Spleen (tissue), 11 donors: ENCODE measurements around the gene MAP4K4. TPM values are rescaled to one million over a fixed set of nuclear protein-coding genes. Genes with fewer than 3 reads are reported as not detected.

Experiments used
- DNase-seq: peaks from one replicate; pipeline ENCODE4 v3.0.0-alpha.2; 2020
- H3K27ac ChIP-seq, 8 donors: fragments of 200-600 bp; sonication (generic) in 7 of 8; 1 replicate in 4 of 8; 2 replicates in 4 of 8; pipeline versions ENCODE4 v1.5.0 to v1.8.0; 2016 to 2021; ENCODE audit warnings: inconsistent platforms in 4 of 8, mild to moderate bottlenecking in 4 of 8, moderate library complexity in 1 of 8
- H3K27me3 ChIP-seq, 7 donors: fragments of 200-600 bp; sonication (generic) in 6 of 7; replicated peaks in 1 of 7; 1 replicate in 4 of 7; 2 replicates in 3 of 7; pipeline versions ENCODE4 v1.5.0 to v1.8.0; 2016 to 2021; ENCODE audit warnings: inconsistent platforms in 3 of 7, mild to moderate bottlenecking in 1 of 7
- H3K36me3 ChIP-seq, 6 donors: fragments of 200-600 bp; sonication (generic) in 5 of 6; 1 replicate in 4 of 6; 2 replicates in 2 of 6; pipeline versions ENCODE4 v1.5.0 to v1.8.0; 2016 to 2021; ENCODE audit warnings: inconsistent platforms in 2 of 6
- H3K4me1 ChIP-seq, 6 donors: fragments of 200-600 bp; sonication (generic) in 5 of 6; 1 replicate in 3 of 6; 2 replicates in 3 of 6; pipeline versions ENCODE4 v1.5.0 to v1.8.0; 2016 to 2021; ENCODE audit warnings: inconsistent platforms in 3 of 6
- H3K4me3 ChIP-seq, 8 donors: fragments of 200-600 bp; sonication (generic) in 7 of 8; 1 replicate in 4 of 8; 2 replicates in 4 of 8; pipeline versions ENCODE4 v1.5.0 to v1.8.0; 2016 to 2021; ENCODE audit warnings: inconsistent platforms in 4 of 8, mild to moderate bottlenecking in 4 of 8, moderate library complexity in 2 of 8
- H3K9me3 ChIP-seq, 8 donors: fragments of 200-600 bp; sonication (generic) in 7 of 8; 1 replicate in 4 of 8; 2 replicates in 4 of 8; pipeline versions ENCODE4 v1.5.0 to v1.8.0; 2016 to 2021; ENCODE audit warnings: inconsistent platforms in 4 of 8
- POLR2A ChIP-seq, 3 donors: fragments of 450-650 bp; IDR thresholded peaks; one replicate each; pipeline ENCODE4 v1.5.1; 2017; ENCODE audit warnings: antibody characterized with exemption in 3 of 3, mild to moderate bottlenecking in 1 of 3
- POLR2AphosphoS5 ChIP-seq, 3 donors: sonication (generic); formaldehyde crosslinking; IDR thresholded peaks; one replicate each; pipeline ENCODE4 v1.5.1; 2017; ENCODE audit warnings: antibody characterized with exemption in 3 of 3
- WGBS, 5 donors: extraction: QIAGEN DNeasy Blood & Tissue Kit in 3 of 5; methylation state at CpG; one replicate each; pipeline versions ENCODE4 v1.1.5 to v1.1.7; 2013 to 2018; 5-methylcytosine and 5-hydroxymethylcytosine counted together
- intact Hi-C: fragments of 100-400 bp; cut with DNase I; formaldehyde crosslinking; loops from one replicate; pipeline ENCODE4 v1.15.0; 2023; ENCODE audit warnings: low total_unique reads
- polyA plus RNA-seq, 3 donors: library from polyadenylated mRNA; stranded (reverse); fragments of 200-250 nt; gene quantifications; one replicate each; pipeline ENCODE4 v1.2.1, GENCODE V29; 2013
- total RNA-seq, 7 donors: library from RNA; depleted of rRNA in 3 of 7; stranded (reverse); fragments of >200 nt in 3 of 7; fragmentation: NEBNext Ultra II Directional in 4 of 7; extraction: Animal tissue kit (Norgen Biotek cat#: 25700) in 4 of 7; gene quantifications; one replicate each; pipeline versions ENCODE4 v1.1.0 to v1.2.1, GENCODE V29; 2016 to 2021
- TF ChIP-seq, protein P1 (sequence below), 11 experiments: fragments of 200-600 bp in 7 of 11; fragments of 450-650 bp in 4 of 11; sonication (generic) in 4 of 11; IDR thresholded peaks in 8 of 11; conservative IDR thresholded peaks in 3 of 11; 1 replicate in 7 of 11; 2 replicates in 4 of 11; pipeline versions ENCODE4 v1.4.0 to v1.8.0; 2016 to 2021; ENCODE audit warnings: antibody characterized with exemption in 11 of 11, inconsistent platforms in 4 of 11, mild to moderate bottlenecking in 1 of 11
- donor health status: healthy with polysubstance abuse.
- donor health status: DM: no; HTN: no; CAD: no; lungs with moderate emphysema.
- donor health status: DM: no; HTN: no; CAD: no.
- donor health status: Bipolar disorder and iron deficiency.
- donor health status: healthy.
- donor health status: DM: no; HTN: no; CAD: no.
- donor health status: DM: yes; HTN: yes; CAD: no.

The MAP4K4 gene
- total and polyA plus RNA-seq, 10 donors: 16.7 to 108 (median 71.7) TPM

GRCh38 chr2:101759162-101759561 lies 61.7 kb downstream of the MAP4K4 start:
- H3K4me1 ChIP-seq: peaks cover 24 to 84% (median 66%) of the 10 kb centered on the region in 6 donors
- intact Hi-C loops: loop anchor here (10.0 kb wide), 1 partner anchor 56 kb away; no protein-coding TSS in a partner anchor
- no peak for DNase-seq
- no peaks in the 10 kb centered on the region for H3K27me3 ChIP-seq
- no peak overlapping the region for H3K4me3 ChIP-seq
- 64 to 75% (median 74%) methylated on average over 2 of the region's 2 CpGs for WGBS, 5 donors
- peak overlapping the region in 1 of 8 donors; percentile 26 for H3K27ac ChIP-seq
- TF ChIP-seq POLR2A (IDR thresholded peaks at IDR 0.05) (no peak), POLR2AphosphoS5 (IDR thresholded peaks at IDR 0.05) (no peak)
- TF ChIP-seq, protein P1, sequence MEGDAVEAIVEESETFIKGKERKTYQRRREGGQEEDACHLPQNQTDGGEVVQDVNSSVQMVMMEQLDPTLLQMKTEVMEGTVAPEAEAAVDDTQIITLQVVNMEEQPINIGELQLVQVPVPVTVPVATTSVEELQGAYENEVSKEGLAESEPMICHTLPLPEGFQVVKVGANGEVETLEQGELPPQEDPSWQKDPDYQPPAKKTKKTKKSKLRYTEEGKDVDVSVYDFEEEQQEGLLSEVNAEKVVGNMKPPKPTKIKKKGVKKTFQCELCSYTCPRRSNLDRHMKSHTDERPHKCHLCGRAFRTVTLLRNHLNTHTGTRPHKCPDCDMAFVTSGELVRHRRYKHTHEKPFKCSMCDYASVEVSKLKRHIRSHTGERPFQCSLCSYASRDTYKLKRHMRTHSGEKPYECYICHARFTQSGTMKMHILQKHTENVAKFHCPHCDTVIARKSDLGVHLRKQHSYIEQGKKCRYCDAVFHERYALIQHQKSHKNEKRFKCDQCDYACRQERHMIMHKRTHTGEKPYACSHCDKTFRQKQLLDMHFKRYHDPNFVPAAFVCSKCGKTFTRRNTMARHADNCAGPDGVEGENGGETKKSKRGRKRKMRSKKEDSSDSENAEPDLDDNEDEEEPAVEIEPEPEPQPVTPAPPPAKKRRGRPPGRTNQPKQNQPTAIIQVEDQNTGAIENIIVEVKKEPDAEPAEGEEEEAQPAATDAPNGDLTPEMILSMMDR (IDR thresholded peaks at IDR 0.05 in 8 of 11, conservative IDR thresholded peaks at IDR 0.05 in 3 of 11): no peak
- H3K36me3 ChIP-seq: no peaks in the 10 kb centered on the region
- H3K9me3 ChIP-seq: no peaks in the 10 kb centered on the region

- Histone ChIP-seq H3K36me3 (no peaks in the 10 kb centered on the region), H3K27me3 (no peaks in the 10 kb centered on the region), H3K27ac (peak overlapping the region in 4 of 8 donors; percentile 8 to 46 (median 32)), H3K4me1 (peaks cover 33 to 84% (median 73%) of the 10 kb centered on the region in 6 donors), H3K9me3 (no peaks in the 10 kb centered on the region), H3K4me3 (no peak overlapping the region)
- 62 to 76% (median 73%) methylated on average over 4 of the region's 4 CpGs for WGBS, 5 donors
- DNase-seq: no peak
- intact Hi-C loops: no loop called here
- TF ChIP-seq, protein P1 (IDR thresholded peaks at IDR 0.05 in 8 of 11, conservative IDR thresholded peaks at IDR 0.05 in 3 of 11): no peak
- TF ChIP-seq POLR2AphosphoS5 (IDR thresholded peaks at IDR 0.05): no peak
- no peak for TF ChIP-seq POLR2A (IDR thresholded peaks at IDR 0.05)
Measured at GRCh38 chr2:101762451-101763171, 65.1 kb downstream of the MAP4K4 start.

- intact Hi-C loops: no loop called here
- Histone ChIP-seq H3K4me1 (peaks cover 35 to 84% (median 73%) of the 10 kb centered on the region in 6 donors), H3K27ac (peak overlapping the region in 3 of 8 donors; percentile 20 to 46 (median 24)), H3K9me3 (no peaks in the 10 kb centered on the region), H3K36me3 (no peaks in the 10 kb centered on the region), H3K27me3 (no peaks in the 10 kb centered on the region), H3K4me3 (no peak overlapping the region)
- TF ChIP-seq POLR2A (IDR thresholded peaks at IDR 0.05) (no peak), POLR2AphosphoS5 (IDR thresholded peaks at IDR 0.05) (no peak)
- TF ChIP-seq, protein P1 (IDR thresholded peaks at IDR 0.05 in 8 of 11, conservative IDR thresholded peaks at IDR 0.05 in 3 of 11): no peak
- DNase-seq: no peak
- 59 to 80% (median 73%) methylated on average over 5 of the region's 5 CpGs for WGBS, 5 donors
Measured at GRCh38 chr2:101763496-101764333, 66.2 kb downstream of the MAP4K4 start.

DNA sequence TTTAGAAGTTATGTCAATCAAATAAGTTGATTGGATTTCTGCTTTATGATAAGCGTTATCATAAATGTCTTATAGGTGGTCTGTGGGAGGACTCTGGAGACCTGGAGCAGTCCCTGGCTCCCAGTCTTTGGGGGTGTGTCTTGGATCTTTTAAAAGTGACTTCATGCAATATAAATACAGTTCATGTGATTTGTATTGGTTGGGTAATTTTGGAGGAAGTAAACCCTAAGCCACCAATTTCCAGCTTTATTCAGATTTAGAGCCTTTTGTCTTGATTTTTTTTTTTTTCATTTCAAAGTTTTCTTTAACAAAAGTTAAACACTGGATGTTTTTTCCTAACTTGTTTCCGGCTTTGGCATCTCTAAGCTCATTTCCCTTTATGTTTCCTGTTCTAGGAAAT lies 68.8 kb downstream of the MAP4K4 start:
- Histone ChIP-seq H3K4me1 (peaks cover 40 to 98% (median 90%) of the 10 kb centered on the region in 6 donors), H3K36me3 (no peaks in the 10 kb centered on the region), H3K9me3 (no peaks in the 10 kb centered on the region), H3K4me3 (peak overlapping the region in 2 of 8 donors; percentile 4 to 29), H3K27me3 (no peaks in the 10 kb centered on the region), H3K27ac (peak overlapping the region; percentile 44 to 77 (median 66))
- intact Hi-C loops: no loop called here
- TF ChIP-seq, protein P1 (IDR thresholded peaks at IDR 0.05 in 8 of 11, conservative IDR thresholded peaks at IDR 0.05 in 3 of 11): no peak
- TF ChIP-seq POLR2A (IDR thresholded peaks at IDR 0.05): no peak
- TF ChIP-seq POLR2AphosphoS5 (IDR thresholded peaks at IDR 0.05): no peak
- WGBS, 5 donors: 57 to 76% (median 66%) methylated on average over 2 of the region's 2 CpGs
- DNase-seq: no peak
